GM19455 (cell line): ENCODE measurements around the gene ALS2.

Experiments
- ATAC-seq: cut with Tn5 transposase; IDR thresholded peaks from one replicate; pipeline ENCODE4 v1.9.1; 2021; ENCODE audit not compliant: unreplicated experiment

ALS2 gene

GRCh38 chr2:201758873-201759272 lies 21.9 kb downstream of the ALS2 start:
- no peak for ATAC-seq

- no peak for ATAC-seq
Observed at GRCh38 chr2:201758234-201758633, 22.5 kb downstream of the ALS2 start.

- ATAC-seq = no peak
Observed at GRCh38 chr2:201754717-201755415, 25.9 kb downstream of the ALS2 start.

- ATAC-seq = no peak
Observed at GRCh38 chr2:201751566-201751965, 29.2 kb downstream of the ALS2 start.

GRCh38 chr2:201746551-201746950 lies 34.2 kb downstream of the ALS2 start:
- ATAC-seq = no peak

GRCh38 chr2:201735486-201735885 lies 45.2 kb downstream of the ALS2 start:
- ATAC-seq = no peak

- no peak for ATAC-seq
Observed at GRCh38 chr2:201734111-201734510, 46.6 kb downstream of the ALS2 start.

- ATAC-seq = no peak
Observed at GRCh38 chr2:201733544-201733943, 47.2 kb downstream of the ALS2 start.

GRCh38 chr2:201730651-201731285 lies 50.0 kb downstream of the ALS2 start:
- ATAC-seq = no peak

- ATAC-seq = no peak
Observed at GRCh38 chr2:201715459-201715858, 65.3 kb downstream of the ALS2 start.

GRCh38 chr2:201712726-201713125 lies 68.0 kb downstream of the ALS2 start:
- no peak for ATAC-seq

GRCh38 chr2:201709747-201710146 lies 71.0 kb downstream of the ALS2 start:
- ATAC-seq = no peak

GRCh38 chr2:201709049-201709448 lies 71.7 kb downstream of the ALS2 start:
- ATAC-seq = no peak

GRCh38 chr2:201707753-201708152 lies 73.0 kb downstream of the ALS2 start:
- ATAC-seq = no peak

- no peak for ATAC-seq
Observed at GRCh38 chr2:201707142-201707541, 73.6 kb downstream of the ALS2 start.

- ATAC-seq = no peak
Observed at GRCh38 chr2:201704536-201704935, 76.2 kb downstream of the ALS2 start.

GRCh38 chr2:201701646-201702045 lies 79.1 kb downstream of the ALS2 start:
- ATAC-seq = no peak

GRCh38 chr2:201699416-201699815 lies 81.3 kb downstream of the ALS2 start:
- no peak for ATAC-seq

- ATAC-seq = no peak
Observed at GRCh38 chr2:201698588-201699226, 82.0 kb downstream of the ALS2 start, which contains the start of gene MPP4. Gene MPP4, minus strand, starts transcription at chr2:201698644. Its CDS starts 4,690 bp downstream, at chr2:201693954.

GRCh38 chr2:201697899-201698298 lies 82.8 kb downstream of the ALS2 start:
- ATAC-seq = no peak

- ATAC-seq = no peak
Observed at GRCh38 chr2:201696151-201696659, 84.5 kb downstream of the ALS2 start.

- no peak for ATAC-seq
Observed at GRCh38 chr2:201685156-201685555, 95.6 kb downstream of the ALS2 start.
